Hindlimb muscle (tissue), 1 donor: ENCODE data around the gene SPRR4. TPM values are rescaled to one million over a fixed set of nuclear protein-coding genes. Genes with fewer than 3 reads are reported as not detected.

Experiments used
- polyA plus RNA-seq: library from polyadenylated mRNA; unstranded; fragments of 120-200 nt; gene quantifications from one replicate; pipeline ENCODE4 v1.2.1, GENCODE V29; 2013; ENCODE audit not compliant: insufficient read length

SPRR4 gene
- polyA plus RNA-seq, 1 donor, result not detected

Other genes with a start within 250 kb of the SPRR4 start
- gene KPRP, start 212.6 kb upstream of the SPRR4 start, polyA plus RNA-seq, result not detected
- gene LCE1F, start 195.5 kb upstream of the SPRR4 start, polyA plus RNA-seq, result not detected
- gene LCE1E, start 184.4 kb upstream of the SPRR4 start, polyA plus RNA-seq, result not detected
- gene LCE1D, start 173.9 kb upstream of the SPRR4 start, polyA plus RNA-seq, result not detected
- gene LCE1C, start 164.0 kb upstream of the SPRR4 start, polyA plus RNA-seq, result not detected
- gene LCE1B, start 158.7 kb upstream of the SPRR4 start, polyA plus RNA-seq, result not detected
- gene LCE1A, start 143.2 kb upstream of the SPRR4 start, polyA plus RNA-seq, result not detected
- not detected for gene LCE6A, start 127.8 kb upstream of the SPRR4 start, polyA plus RNA-seq
- not detected for gene LCE7A, start 110.7 kb upstream of the SPRR4 start, polyA plus RNA-seq
- not detected for gene SMCP, start 92.3 kb upstream of the SPRR4 start, polyA plus RNA-seq
- 0.36 TPM for gene IVL, start 62.1 kb upstream of the SPRR4 start, polyA plus RNA-seq
- gene SPRR5, start 23.4 kb upstream of the SPRR4 start, polyA plus RNA-seq, result not detected
- gene SPRR1A, start 13.4 kb downstream of the SPRR4 start, polyA plus RNA-seq, result not detected
- not detected for gene SPRR3, start 31.1 kb downstream of the SPRR4 start, polyA plus RNA-seq
- gene SPRR1B, start 60.6 kb downstream of the SPRR4 start, polyA plus RNA-seq, result 0.37 TPM
- gene SPRR2D, start 70.5 kb downstream of the SPRR4 start, polyA plus RNA-seq, result not detected
- gene SPRR2A, start 86.9 kb downstream of the SPRR4 start, polyA plus RNA-seq, result not detected
- not detected for gene SPRR2B, start 101.0 kb downstream of the SPRR4 start, polyA plus RNA-seq
- gene SPRR2E, start 123.9 kb downstream of the SPRR4 start, polyA plus RNA-seq, result not detected
- not detected for gene SPRR2F, start 142.9 kb downstream of the SPRR4 start, polyA plus RNA-seq
- gene SPRR2G, start 180.2 kb downstream of the SPRR4 start, polyA plus RNA-seq, result not detected
- gene LELP1, start 232.8 kb downstream of the SPRR4 start, polyA plus RNA-seq, result not detected
- gene PRR9, start 246.9 kb downstream of the SPRR4 start, polyA plus RNA-seq, result not detected